Activated CD4-positive, CD25-positive, alpha-beta regulatory T cell (primary cell): Measurements from ENCODE around the gene RUNX2.

ENCODE experiments used
- DNase-seq, 4 experiments: peaks; one replicate each; lab custom pipeline; 2025; lab: John Stamatoyannopoulos, UW

Gene RUNX2

DNA sequence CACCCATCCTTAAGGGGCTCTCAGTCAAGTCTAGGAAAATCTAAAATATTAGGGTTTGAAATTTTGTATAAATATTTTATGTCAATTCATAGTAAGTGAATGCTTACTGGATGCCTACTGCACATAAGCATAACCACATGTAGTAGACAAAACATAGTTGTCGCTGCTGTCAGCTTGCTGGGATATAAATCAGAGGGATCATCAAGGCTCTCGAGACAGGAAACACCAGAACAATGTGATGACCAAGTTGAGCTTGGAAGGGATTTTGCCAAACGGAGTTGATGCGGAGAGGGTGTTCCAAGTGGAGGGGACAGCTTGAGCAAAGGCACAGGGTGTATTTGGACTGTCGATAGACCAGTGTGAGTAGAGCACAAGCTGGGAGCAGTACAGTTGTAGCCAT lies 155.4 kb downstream of the RUNX2 start:
- no peak for DNase-seq

DNA sequence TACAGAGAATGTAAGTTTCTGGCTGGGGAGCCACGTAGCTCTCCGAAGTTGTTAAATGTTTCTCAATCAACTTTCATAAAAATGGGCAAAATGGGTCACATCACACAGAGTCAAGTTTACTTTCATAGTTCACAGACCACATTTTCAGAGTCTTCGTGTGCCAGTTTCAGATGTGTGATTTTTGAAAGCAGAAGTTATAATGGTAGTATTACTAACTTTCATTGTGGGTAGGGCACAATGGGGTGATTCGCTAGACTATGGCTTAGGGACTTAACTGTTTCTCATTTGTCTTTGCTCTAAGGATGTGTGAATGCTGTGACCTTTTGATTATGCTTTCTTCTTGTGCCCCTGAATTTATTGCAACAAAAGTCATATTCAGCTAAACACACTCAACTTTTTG lies 158.6 kb downstream of the RUNX2 start:
- no peak for DNase-seq

DNA sequence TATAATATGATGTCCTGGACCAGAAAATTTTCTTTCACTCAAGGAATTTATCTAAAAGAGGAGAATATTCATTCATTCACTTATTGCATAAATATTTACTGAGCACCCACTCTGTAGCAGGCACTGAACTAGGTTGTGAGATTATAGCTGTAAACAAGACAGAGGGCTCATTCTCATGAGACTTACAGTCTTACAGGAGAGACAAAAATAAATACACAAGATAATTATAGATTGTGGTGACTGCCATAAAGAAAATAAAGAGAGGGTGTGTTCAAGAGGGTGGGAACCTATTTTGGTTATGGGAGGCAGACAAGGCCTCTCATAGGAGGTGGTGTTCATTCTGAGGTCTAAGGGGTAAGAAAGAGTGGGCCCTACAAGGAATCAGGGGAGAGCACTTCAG lies 159.5 kb downstream of the RUNX2 start:
- no peak for DNase-seq

DNA sequence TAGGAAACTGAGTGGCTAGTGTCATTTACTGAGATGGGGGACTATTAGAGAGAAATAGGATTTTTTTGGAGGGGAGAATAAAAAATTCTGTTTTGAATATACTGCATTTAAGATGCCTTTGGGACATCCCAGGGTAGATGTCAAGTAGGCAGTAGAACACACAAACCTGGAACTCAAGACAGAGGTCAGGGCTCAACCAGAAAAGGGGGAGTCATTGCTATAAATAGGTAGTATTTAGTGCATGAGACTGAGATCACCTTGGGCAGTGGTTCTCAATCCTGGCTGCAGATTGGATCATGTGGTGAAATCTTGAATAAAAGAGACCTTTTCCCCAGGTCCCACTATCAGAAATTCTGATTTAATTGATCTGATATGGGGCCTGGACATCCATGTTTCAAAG lies 160.1 kb downstream of the RUNX2 start:
- no peak for DNase-seq

DNA sequence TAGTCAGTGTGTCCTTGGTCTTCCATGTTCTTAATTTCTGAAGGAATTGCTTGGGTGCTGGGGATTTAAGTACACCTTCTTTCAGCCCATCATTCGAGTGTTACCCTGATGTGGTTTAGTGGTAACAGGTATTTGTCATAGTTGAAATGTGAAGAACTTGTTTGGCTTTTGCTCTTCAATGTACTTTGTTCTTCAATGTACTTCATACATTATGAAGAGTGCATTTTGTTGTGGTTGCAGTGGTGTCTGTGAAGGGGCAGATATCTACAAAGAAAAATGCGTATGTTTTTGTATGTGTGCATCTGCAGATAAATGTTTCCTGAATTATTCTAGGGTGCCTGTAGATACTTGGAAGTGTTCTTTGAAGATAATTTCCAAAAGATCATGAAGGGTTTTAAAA lies 160.8 kb downstream of the RUNX2 start:
- no peak for DNase-seq

DNA sequence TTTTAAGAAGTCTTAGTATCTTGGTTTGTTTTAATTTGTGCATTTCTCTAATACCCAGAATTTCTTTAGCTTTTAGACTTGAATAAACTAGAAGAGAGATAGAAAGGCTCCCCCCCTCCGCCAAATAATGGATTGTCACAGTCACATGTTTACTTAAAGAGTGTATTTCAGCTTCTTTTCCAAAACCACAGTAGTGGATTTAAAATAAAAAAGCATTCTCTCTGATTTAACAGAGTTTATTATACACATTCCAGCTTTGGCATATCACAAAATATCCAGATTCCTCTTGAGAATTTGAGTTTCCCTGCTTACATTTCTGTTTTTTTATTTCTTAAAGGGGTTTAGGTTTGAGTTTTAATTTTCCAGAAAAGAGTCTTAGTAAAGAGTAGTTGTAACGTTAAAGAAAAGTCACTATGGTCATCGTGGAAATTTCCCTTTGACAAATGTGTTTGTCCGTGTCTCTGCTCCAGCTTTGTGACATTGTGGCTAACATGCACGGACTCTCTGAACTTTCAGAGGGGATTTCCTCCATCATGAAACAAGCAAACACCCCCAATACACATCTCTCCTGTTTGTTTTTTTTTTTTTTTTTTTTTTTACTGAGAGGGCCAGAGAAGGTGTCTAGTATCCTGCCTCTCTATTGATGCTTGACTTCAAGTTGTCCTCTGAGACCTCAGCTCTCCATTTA lies 163.1 kb downstream of the RUNX2 start:
- no peak for DNase-seq

DNA sequence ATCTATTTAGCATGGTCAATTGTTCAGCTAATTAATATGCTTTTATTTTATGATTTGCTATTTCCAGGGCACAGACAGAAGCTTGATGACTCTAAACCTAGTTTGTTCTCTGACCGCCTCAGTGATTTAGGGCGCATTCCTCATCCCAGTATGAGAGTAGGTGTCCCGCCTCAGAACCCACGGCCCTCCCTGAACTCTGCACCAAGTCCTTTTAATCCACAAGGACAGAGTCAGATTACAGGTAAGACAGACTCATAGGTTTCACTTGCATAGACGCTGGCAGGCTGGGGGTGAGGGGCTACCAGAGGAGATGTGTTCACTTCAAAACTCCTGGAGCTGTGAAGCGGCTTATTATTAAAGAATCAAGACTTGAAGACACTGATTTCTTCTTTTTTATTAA lies 163.7 kb downstream of the RUNX2 start:
- DNase-seq, result no peak

DNA sequence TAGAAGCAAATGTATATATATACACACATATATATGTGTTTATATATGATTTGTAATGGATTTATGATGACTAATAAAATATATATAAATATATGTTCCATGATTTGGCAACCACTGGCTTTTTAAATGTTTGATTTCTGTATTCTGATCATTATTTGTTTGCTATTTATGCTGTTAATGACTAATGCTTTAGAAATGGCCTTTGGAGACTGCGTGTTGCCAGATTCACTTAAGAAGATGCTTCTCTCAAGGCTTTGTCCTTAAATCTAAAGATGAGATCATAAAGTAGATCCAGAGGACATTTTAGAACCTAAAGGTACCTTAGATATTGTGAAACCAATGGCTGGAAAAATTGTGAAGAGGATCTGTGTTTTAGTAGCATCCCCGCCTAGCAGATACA lies 165.6 kb downstream of the RUNX2 start:
- DNase-seq, result no peak

DNA sequence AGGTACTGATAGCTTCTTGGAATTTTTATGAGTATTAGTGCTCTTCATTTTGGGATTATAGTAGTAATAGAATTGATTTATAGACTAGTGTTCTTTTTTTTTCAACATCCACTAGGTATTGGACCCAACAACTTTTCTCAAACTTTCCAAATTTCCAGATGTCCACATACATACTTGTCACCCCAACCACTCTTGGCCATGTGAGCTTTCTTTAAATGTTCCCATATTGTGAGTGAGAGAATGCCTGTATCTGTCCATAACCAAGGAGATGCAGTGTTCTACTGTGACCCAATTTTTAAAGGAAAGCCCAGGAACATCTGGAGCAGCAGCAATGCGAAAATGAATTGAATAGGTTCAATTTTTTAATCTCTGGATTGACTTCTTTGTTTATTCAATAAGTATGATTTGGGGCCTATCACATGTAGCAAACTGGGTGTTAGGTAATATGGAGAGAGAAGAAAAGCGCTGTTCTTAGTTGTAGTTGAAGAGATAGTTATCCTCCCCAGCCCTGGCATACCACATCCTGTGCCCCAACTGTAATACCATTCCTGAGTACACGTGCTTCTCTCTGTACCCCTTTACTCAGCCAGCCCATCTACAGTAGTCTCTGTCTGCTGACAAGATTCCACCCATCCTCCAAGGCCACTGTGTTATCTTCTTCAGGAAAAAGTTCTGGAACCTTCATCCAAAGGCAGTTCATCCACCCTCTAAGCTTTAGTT lies 166.4 kb downstream of the RUNX2 start:
- DNase-seq, result no peak

DNA sequence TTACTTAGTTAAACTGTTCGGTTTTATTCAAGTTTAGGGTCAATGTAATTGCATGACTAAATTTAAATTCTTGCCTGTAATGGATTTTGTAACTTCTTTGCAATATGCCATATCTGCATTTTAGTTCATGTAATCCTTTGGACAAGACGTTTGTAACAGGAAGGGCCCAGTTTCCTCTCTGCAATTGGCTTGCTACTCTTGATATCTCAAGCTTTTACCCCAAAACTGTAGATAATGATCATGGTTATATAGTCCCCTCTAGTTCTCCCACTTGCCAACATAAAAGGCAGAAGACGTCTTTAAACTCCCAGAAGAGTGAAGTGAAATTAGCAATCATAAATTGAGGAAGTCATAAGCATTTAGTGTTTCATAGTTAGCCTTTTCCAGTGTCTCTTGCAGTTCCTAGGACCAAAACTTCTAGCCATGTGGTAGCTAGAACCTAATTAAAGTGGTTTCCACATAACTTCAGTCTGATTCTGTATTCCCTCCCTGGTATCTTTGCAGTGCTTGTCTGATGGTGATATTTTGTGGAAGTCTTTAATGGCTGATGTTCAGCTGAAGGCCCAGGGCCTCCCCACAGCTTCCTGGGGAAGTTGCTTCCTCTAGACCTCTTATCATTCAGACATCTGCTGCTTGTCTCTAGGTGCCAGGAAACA lies 167.4 kb downstream of the RUNX2 start:
- no peak for DNase-seq

DNA sequence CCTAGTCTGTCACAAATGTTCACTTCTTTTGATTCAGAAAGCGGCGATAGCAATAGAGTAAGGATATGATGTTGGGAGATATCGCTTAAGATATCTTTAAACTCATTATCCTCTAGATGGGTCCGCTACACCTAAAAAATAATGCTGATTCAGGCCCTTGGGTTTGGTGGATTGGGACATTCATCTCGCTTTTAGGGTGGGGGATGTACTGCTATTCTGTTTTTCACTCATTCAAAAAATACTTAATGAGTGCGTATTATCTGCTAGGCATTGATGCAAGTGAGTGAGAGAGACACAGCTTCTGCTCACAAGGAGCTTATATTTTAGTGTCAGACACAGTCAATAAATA lies 167.9 kb downstream of the RUNX2 start:
- no peak for DNase-seq

DNA sequence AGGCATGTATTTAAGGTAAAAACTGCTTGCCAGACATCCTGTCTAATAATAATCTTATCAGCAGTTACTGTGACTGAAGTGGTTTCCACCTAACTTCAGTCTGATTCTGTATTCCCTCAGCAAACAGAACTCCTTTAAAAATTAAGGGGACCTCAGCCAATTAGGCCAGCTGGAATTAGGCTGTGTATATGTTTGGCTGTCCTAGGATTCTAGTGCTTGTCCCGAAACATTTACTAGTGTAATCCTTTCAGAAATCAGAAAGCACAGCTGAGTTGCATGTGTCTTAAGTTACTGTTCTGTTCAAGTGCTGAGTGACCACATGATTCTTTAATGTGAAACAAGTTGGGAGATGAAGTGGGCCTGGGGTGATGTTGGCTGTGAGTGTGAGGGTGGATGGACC lies 170.5 kb downstream of the RUNX2 start:
- no peak for DNase-seq

DNA sequence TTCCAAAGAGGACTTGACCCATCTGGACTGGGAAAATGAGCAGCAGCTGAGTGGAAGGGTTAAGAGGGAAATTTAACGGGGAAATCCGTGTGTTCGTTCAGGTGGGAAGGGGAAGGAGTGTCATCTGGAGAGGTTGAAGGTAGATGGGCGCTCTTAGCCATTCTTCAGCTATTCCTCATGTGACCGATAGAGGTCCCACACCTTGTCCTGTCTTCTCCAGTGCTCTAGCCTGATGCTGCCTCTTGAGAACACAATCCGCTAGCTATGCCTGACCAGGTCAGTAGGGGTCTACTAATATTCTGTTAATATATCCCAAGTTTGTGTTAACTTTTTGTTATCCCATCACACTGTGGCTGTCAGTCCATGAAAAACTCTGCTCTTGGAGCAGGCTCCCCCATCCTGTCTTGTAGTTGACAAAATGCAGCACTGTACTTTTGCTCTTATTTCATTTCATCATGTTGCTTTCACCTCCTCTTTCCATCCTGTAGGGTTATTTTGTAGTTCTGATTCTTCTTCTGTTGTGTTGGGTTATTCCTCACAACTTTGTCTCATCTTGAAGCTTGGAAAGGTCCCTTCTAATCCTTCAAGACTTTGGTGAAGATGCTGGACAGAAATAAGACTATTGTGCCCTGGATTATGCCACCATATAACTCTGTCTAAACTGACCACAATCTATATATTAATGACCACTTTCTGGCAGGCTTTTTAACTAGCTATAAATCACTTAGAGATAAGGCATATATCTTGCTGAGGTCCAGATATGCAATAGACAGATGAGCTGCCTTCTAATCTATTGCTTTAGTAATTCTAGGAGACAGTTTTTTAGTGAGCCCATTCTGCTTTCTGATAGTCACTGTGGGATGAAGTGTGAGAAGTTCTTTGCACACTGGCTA lies 173.0 kb downstream of the RUNX2 start:
- DNase-seq, result no peak

DNA sequence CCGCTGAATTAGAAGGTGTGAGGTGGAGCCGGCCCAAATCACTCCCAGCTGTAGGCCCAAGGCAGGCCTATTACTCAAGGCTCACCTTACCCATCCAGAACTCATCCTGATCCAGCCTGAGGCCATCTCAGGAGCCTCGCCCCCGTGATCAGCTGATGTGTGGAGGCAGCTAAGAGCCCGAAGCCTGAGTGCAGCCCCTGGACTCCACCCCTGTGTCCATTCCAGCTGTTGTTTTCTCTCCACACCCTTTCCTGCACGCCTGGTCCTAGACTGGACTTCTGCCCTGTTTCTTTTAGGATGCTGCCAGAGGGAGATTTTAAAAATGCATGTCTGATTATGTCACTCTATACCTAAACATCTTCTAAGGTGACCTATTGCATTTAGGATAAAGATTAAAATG lies 174.3 kb downstream of the RUNX2 start:
- DNase-seq, result no peak

DNA sequence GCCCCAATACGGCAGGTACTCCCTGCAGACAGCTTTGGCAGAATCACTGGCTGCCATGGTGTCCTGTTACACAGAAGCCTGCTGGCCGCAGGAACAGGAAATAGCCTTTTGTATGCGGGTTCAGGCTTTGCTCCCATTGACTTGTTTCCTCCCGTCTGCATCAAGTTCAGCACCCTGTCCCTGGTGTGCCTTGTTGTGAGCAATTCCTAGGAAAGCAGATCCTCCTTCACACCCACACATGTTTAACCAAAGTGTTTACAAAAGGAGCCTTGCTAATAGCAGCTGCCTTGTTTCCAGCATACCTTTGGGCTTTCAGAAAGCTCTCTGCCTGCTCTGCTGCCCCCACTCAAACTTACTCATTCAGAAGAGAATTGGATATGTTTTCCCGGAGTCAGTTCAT lies 176.8 kb downstream of the RUNX2 start:
- DNase-seq, result no peak

DNA sequence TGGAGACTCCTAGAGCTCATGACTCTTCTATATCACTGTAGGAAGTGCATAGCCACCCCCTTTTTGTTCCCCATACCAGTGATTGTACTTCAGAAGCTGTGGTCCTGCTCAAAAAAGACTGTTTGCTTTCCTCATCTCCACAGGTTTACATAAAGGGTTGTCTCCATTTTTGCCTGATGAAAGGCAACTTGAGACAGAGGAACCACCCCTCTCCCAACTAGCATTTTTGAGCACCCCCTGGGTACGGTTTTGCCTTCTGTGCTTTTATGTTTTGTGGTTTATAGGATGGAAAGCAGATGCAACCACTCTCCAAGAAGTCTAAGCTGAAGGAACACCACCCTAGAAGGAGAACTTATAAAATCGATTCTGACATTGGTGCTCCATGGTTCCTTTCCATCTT lies 177.3 kb downstream of the RUNX2 start:
- DNase-seq, result no peak

DNA sequence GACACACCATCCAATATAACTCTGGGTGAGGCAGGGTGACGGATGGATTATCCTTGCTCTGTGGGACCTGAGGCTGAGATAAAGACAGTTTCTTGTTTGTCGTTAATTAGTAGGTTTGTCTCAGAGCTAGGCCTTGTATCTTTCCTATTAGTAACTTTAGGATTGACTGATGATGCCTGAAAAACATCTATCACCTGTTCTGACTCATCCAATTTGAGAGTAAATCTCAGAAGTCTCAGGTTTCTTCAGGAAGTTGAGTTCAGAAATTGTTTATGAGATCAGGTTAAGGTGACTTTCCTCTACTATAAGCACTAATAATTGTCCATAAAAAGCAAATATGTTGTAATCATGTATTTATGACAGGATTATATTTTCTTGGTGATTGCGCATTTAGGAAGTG lies 179.1 kb downstream of the RUNX2 start:
- no peak for DNase-seq

DNA sequence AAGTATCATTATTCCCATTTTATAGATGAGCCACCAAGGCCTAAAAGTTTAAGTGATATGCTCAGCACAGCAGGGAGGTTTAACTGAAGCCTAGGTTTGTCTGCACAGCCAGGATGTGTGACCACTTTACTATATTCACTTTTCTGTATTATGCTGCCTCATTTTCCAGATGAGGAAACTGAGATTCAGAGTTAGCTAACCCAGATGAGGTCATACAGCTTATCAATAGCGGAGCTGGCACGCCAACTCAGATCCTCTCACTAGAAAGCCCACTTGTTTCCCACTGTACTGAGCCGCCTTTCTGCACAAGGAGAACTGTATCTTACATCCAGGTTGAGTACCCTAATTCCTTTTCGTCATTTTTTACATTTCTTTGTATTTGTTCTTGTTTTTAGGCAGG lies 181.3 kb downstream of the RUNX2 start:
- DNase-seq, result no peak

DNA sequence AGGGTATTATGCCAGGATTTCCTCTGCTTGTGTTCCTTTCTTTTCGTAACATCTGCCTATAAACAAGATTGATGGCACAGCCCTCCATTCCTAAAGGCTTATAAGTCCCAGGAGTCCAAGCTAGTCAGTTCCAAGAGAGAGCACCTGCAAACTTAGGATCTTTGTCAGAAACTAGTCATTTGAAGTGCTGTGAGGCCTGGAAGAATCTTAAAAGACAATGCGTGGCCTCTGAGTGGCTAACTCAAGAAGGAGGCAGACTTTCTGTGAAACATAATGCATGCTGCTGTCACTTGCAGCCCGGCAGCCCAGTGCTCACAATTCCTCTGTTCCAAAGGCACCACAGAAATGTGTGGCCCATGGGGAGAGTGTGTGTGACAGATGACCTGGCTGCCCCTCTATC lies 184.6 kb downstream of the RUNX2 start:
- no peak for DNase-seq

DNA sequence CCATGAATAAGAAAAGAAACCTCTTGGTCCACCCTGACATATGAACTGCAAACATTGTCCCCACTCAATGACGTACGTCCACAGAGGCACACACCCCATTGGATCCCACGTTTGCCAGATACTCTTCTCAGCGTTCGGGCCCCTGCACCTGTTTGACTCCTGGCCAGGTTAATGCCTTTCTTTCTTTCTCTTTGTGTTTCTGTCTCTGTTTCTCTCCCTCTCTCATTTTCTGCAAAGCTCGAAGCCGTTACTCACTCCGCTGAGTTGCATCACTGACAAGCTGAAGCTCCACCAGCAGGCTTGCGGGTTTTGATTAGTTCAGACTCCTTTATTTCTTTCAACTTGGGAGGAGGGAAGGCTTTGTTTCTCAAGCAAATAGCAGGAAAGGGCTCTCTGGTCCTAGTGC lies 185.1 kb downstream of the RUNX2 start:
- DNase-seq, result no peak

DNA sequence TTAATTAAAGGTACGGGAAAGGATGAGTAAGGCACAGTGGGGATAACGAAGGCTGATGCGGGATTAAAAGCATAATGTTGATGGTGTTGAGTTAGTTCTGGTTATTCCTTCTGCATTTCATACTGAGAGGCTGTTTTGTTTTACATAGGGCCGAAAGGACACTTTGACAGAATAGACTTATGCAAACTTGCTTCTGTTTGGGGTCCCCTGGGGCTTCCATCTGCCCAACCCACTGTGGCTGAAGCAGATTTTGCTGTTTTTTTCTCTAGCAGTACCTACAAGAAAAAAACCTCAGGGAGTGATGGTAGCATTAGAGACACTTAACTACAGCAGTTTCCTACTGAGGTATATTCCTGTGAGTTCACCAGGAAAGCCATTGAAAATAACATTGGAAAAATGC lies 185.7 kb downstream of the RUNX2 start:
- DNase-seq, result no peak

DNA sequence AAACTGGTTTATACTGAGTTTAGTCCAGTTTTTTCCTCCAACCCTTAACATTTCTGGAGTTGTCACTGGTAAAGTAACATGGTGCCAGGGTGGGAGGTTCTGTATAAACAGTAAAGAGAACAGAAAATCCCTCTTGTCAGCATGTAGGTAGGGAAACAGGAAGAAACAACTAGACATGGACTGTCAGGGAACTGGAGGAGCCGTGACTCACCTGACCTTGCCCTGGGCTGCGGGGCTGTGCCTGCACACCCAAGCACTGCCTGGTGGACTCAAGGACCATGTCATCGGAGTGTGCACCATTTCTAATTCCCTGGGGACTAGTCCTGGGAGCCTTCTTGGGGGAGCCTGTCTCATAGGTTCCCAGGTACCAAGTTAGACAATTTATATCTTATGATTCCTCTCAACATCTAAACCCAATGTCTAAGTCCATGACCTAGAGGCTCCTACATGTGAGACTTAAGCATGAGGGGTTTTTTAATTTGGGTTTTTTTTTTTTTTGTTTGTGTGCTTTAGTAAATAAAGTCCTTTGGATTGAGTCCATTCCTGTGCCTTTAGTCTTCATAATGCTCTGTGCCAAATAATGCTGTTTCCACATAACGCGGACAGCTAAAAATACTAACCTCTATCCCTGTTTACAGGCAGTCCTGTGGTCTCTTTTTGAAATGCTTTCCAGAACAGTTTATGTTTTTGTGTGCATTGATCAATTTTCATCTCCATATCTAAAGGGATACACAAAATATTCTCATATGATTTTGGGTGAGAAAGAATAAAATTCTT lies 186.5 kb downstream of the RUNX2 start:
- DNase-seq, result no peak
